A549 (cell line): ENCODE data around the gene C8G. TPM values are rescaled to one million over a fixed set of nuclear protein-coding genes. Genes with fewer than 3 reads are reported as not detected.

ENCODE experiments used
- ATAC-seq, 2 experiments: fragments of 200-7000 bp in 1 of 2; fragments of >200 bp in 1 of 2; cut with Nextera tagmentation in 1 of 2; cut with Tn5 transposase in 1 of 2; 3 replicates each; pipeline versions ENCODE4 v1.8.0 to v1.9.1; 2018 to 2020; ENCODE audit warnings: mild to moderate bottlenecking in 1 of 2, moderate library complexity in 1 of 2
- CTCF ChIA-PET: fragments of 300-600 bp; sonication (Branson Sonifier 250); formaldehyde crosslinking; extraction: SDS; loops from one replicate; lab custom pipeline; 2021; ENCODE audit warnings: antibody characterized with exemption, inconsistent platforms; lab: Yijun Ruan, JAX
- POLR2A ChIA-PET: fragments of 350-600 bp; formaldehyde crosslinking; extraction: SDS; loops from one replicate; lab custom pipeline; 2021; ENCODE audit warnings: antibody characterized with exemption, inconsistent platforms; lab: Yijun Ruan, JAX
- DNase-seq, 2 experiments: peaks; one replicate each; pipeline versions ENCODE4 v3.0.0 to v3.0.0-alpha.2; 2011 to 2016; ENCODE audit warnings: low read depth in 1 of 2, low spot score in 1 of 2
- FAIRE-seq: peaks from 2 replicates; lab custom pipeline; 2011; peaks lifted over from hg19 to GRCh38; lab: Jason Lieb, UNC
- H3K27ac ChIP-seq, 2 experiments: fragments of >200 bp; sonication (Bioruptor Twin); formaldehyde crosslinking; 3 replicates each; pipeline ENCODE4 v1.5.1; 2016 to 2017
- H3K4me1 ChIP-seq: fragments of >200 bp; sonication (Bioruptor Twin); formaldehyde crosslinking; 3 replicates; pipeline ENCODE4 v1.6.1; 2016
- H3K4me2 ChIP-seq: fragments of >200 bp; sonication (Bioruptor Twin); formaldehyde crosslinking; 3 replicates; pipeline ENCODE4 v1.6.1; 2016
- H3K4me3 ChIP-seq: fragments of >200 bp; sonication (Bioruptor Twin); formaldehyde crosslinking; 3 replicates; pipeline ENCODE4 v1.5.1; 2016
- H3K9me3 ChIP-seq: fragments of >200 bp; sonication (Bioruptor Twin); formaldehyde crosslinking; 3 replicates; pipeline ENCODE4 v1.6.1; 2016
- CBX2 ChIP-seq: fragments of 200-600 bp; sonication (generic); IDR thresholded peaks from 2 replicates; pipeline ENCODE4 v1.6.1; 2016; ENCODE audit warnings: low read depth, mild to moderate bottlenecking, borderline replicate concordance
- ESRRA ChIP-seq: fragments of 150-350 bp; IDR thresholded peaks from 2 replicates; pipeline ENCODE4 v1.6.1; 2014; ENCODE audit warnings: mild to moderate bottlenecking, low read length, borderline replicate concordance
- FOXS1 ChIP-seq: fragments of 250-450 bp; sonication (Bioruptor Pico); IDR thresholded peaks from 2 replicates; pipeline ENCODE4 v1.5.0; 2020; ENCODE audit warnings: mild to moderate bottlenecking, moderate library complexity
- HOXB13 ChIP-seq: fragments of 250-450 bp; sonication (Bioruptor Pico); IDR thresholded peaks from 2 replicates; pipeline ENCODE4 v1.5.0; 2020; ENCODE audit warnings: low read depth, mild to moderate bottlenecking, moderate library complexity
- JUNB ChIP-seq: fragments of >200 bp; sonication (Bioruptor Twin); formaldehyde crosslinking; IDR thresholded peaks from 2 replicates; pipeline ENCODE4 v1.6.1; 2016
- KDM1A ChIP-seq: fragments of 200-600 bp; sonication (generic); IDR thresholded peaks from 2 replicates; pipeline ENCODE4 v1.6.1; 2016; ENCODE audit warnings: low read depth, mild to moderate bottlenecking
- KDM5A ChIP-seq: fragments of 200-600 bp; sonication (generic); IDR thresholded peaks from 2 replicates; pipeline ENCODE4 v1.6.1; 2016; ENCODE audit warnings: antibody characterized with exemption, mild to moderate bottlenecking
- MAFK ChIP-seq: fragments of 450-650 bp; IDR thresholded peaks from 2 replicates; pipeline ENCODE4 v1.6.1; 2014; ENCODE audit not compliant: partially characterized antibody
- MAZ ChIP-seq: fragments of 150-350 bp; IDR thresholded peaks from 2 replicates; pipeline ENCODE4 v1.6.1; 2014; ENCODE audit warnings: antibody characterized with exemption, low read depth, low read length, borderline replicate concordance
- MYC ChIP-seq: IDR thresholded peaks from 2 replicates; pipeline ENCODE4 v1.6.1; 2012; ENCODE audit warnings: mild to moderate bottlenecking, inconsistent platforms, low read length, improper control_type of control experiment, borderline replicate concordance
- NR3C1 ChIP-seq: fragments of >200 bp; sonication (Bioruptor Twin); formaldehyde crosslinking; IDR thresholded peaks from 3 replicates; pipeline ENCODE4 v1.6.1; 2017
- POLR2A ChIP-seq: IDR thresholded peaks from 2 replicates; pipeline ENCODE4 v1.6.1; 2012; ENCODE audit warnings: mild to moderate bottlenecking, low read length
- ZC3H11A ChIP-seq: fragments of 450-650 bp; IDR thresholded peaks from 2 replicates; pipeline ENCODE4 v1.6.1; 2014; ENCODE audit warnings: antibody characterized with exemption, mild to moderate bottlenecking
- ZSCAN20 ChIP-seq: fragments of 250-450 bp; sonication (Bioruptor Pico); IDR thresholded peaks from 2 replicates; pipeline ENCODE4 v1.8.0; 2022; ENCODE audit warnings: mild to moderate bottlenecking, moderate library complexity
- WGBS: methylation state at CpG from one replicate; pipeline ENCODE4 v1.1.6; 2017; ENCODE audit errors: missing lambda C conversion rate; 5-methylcytosine and 5-hydroxymethylcytosine counted together
- polyA plus RNA-seq, 4 experiments: library from polyadenylated mRNA; depleted of rRNA in 3 of 4; stranded (reverse); fragments of >200 nt; fragmentation: RNase III in 1 of 4; extraction: RNeasy Plus Mini Kit Qiagen cat#74134 plus additional on column Dnase treatment in 1 of 4; gene quantifications; 2 replicates in 3 of 4; 3 replicates in 1 of 4; pipeline ENCODE4 v1.2.3, GENCODE V29; 2011 to 2017
- TF ChIP-seq, protein P1 (sequence below): fragments of >200 bp; sonication (Bioruptor Twin); formaldehyde crosslinking; IDR thresholded peaks from 2 replicates; pipeline ENCODE4 v1.6.1; 2016
- TF ChIP-seq, protein P2 (sequence below): fragments of >200 bp; sonication (Bioruptor Twin); formaldehyde crosslinking; IDR thresholded peaks from 3 replicates; pipeline ENCODE4 v1.5.1; 2016
- TF ChIP-seq, protein P3 (sequence below): fragments of 150-350 bp; IDR thresholded peaks from 2 replicates; pipeline ENCODE4 v1.6.1; 2014; ENCODE audit warnings: low read depth, mild to moderate bottlenecking, low read length
- TF ChIP-seq, protein P4 (sequence below): IDR thresholded peaks from 2 replicates; pipeline ENCODE4 v1.6.1; 2012

The C8G gene
- polyA plus RNA-seq, 2 of the 4 experiments (the other 2 are of a cell fraction): 0.45 to 1.3 TPM

DNA sequence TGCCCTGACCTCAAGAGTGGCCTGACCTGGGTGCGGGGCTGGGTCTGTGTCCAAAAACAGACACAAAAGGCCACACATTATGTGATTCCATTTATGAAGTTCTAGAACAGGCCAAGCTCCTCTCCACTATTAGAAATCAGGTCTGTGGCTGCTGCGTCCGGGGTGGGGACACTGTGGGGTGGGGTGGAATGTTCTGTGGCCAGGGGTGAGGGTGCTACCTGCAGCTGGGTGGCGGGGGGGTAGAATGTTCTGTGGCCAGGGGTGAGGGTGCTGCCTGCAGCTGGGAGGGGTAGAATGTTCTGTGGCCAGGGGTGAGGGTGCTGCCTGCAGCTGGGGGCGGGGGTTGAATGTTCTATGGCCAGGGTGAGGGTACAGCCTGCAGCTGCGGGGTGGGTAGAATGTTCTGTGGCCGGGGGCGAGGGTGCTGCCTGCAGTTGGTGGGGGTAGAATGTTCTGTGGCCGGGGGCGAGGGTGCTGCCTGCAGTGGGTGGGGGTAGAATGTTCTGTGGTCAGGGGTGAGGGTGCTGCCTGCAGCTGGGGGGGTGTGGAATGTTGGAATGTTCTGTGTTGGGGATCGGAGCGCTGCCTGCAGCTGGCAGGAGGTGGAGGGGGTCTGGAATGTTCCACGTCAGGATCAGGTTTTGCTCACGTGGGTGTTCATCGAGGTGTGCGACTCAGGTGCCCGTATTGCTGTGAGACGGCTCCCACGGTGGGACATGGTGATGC, 15.3 kb downstream of the C8G start:
- POLR2A ChIA-PET: no interaction called here
- TF ChIP-seq ZC3H11A (no peak), ESRRA (no peak), MAFK (no peak), CBX2 (no peak), HOXB13 (CRISPR knock-in tag) (no peak), MYC (no peak), MAZ (no peak), POLR2A (no peak), KDM5A (no peak), JUNB (no peak)
- TF ChIP-seq, protein P1, sequence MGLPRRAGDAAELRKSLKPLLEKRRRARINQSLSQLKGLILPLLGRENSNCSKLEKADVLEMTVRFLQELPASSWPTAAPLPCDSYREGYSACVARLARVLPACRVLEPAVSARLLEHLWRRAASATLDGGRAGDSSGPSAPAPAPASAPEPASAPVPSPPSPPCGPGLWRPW: no peak
- TF ChIP-seq, all 56 proteins: peak for 0
- H3K4me2 ChIP-seq: no peak overlapping the region
- FAIRE-seq (no peak), ATAC-seq (no peak), DNase-seq (no peak)
- CTCF ChIA-PET: interaction anchor here (1.0 to 2.0 kb wide), 7 partner anchors 11 to 168 kb away, joined by 3 to 10 read pairs (median 4); partner anchors contain the start of gene FBXW5
- peaks cover 12% of the 10 kb centered on the region; the same call in 2 of the 3 replicates for H3K4me1 ChIP-seq
- 88% methylated on average over 8 of the region's 19 CpGs for WGBS
- H3K9me3 ChIP-seq: no peaks in the 10 kb centered on the region
- H3K27ac ChIP-seq: no peak overlapping the region
- H3K4me3 ChIP-seq: no peak overlapping the region

GRCh38 chr9:136960938-136961275, 15.9 kb downstream of the C8G start:
- no peak for ATAC-seq

More at GRCh38 chr9:136960938-136961275, 15.9 kb downstream of the C8G start:
- FAIRE-seq (no peak), DNase-seq (no peak)
- 89% methylated on average over 11 of the region's 15 CpGs for WGBS
- ChIA-PET POLR2A (no interaction called here), CTCF (interaction anchor here (1.0 to 2.0 kb wide), 5 partner anchors 10 to 169 kb away, joined by 3 to 8 read pairs (median 4); partner anchors contain the start of gene FBXW5)
- no peaks in the 10 kb centered on the region for H3K9me3 ChIP-seq
- peaks cover 12% of the 10 kb centered on the region; the same call in 2 of the 3 replicates for H3K4me1 ChIP-seq
- H3K4me3 ChIP-seq: no peak overlapping the region
- no peak for TF ChIP-seq NR3C1
- no peak for TF ChIP-seq MAZ
- no peak for TF ChIP-seq KDM1A
- TF ChIP-seq, protein P2, sequence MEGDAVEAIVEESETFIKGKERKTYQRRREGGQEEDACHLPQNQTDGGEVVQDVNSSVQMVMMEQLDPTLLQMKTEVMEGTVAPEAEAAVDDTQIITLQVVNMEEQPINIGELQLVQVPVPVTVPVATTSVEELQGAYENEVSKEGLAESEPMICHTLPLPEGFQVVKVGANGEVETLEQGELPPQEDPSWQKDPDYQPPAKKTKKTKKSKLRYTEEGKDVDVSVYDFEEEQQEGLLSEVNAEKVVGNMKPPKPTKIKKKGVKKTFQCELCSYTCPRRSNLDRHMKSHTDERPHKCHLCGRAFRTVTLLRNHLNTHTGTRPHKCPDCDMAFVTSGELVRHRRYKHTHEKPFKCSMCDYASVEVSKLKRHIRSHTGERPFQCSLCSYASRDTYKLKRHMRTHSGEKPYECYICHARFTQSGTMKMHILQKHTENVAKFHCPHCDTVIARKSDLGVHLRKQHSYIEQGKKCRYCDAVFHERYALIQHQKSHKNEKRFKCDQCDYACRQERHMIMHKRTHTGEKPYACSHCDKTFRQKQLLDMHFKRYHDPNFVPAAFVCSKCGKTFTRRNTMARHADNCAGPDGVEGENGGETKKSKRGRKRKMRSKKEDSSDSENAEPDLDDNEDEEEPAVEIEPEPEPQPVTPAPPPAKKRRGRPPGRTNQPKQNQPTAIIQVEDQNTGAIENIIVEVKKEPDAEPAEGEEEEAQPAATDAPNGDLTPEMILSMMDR: no peak
- TF ChIP-seq, protein P3, sequence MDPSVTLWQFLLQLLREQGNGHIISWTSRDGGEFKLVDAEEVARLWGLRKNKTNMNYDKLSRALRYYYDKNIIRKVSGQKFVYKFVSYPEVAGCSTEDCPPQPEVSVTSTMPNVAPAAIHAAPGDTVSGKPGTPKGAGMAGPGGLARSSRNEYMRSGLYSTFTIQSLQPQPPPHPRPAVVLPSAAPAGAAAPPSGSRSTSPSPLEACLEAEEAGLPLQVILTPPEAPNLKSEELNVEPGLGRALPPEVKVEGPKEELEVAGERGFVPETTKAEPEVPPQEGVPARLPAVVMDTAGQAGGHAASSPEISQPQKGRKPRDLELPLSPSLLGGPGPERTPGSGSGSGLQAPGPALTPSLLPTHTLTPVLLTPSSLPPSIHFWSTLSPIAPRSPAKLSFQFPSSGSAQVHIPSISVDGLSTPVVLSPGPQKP: no peak
- no peak for TF ChIP-seq FOXS1 (CRISPR knock-in tag)
- TF ChIP-seq, protein P4, sequence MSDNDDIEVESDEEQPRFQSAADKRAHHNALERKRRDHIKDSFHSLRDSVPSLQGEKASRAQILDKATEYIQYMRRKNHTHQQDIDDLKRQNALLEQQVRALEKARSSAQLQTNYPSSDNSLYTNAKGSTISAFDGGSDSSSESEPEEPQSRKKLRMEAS: no peak
- no peak for TF ChIP-seq ZSCAN20 (CRISPR knock-in tag)
- H3K4me2 ChIP-seq: no peak overlapping the region
- H3K27ac ChIP-seq: no peak overlapping the region
